IPS-20b (cell line): ENCODE measurements around the gene PDIA6.

Source experiments
- H3K27ac ChIP-seq: one replicate; pipeline ENCODE4 v1.5.1; 2013; ENCODE audit warnings: low read length
- H3K27me3 ChIP-seq: 2 replicates; pipeline ENCODE4 v1.6.1; 2013; ENCODE audit warnings: mild to moderate bottlenecking, low read length, inconsistent platforms; ENCODE audit not compliant: insufficient read depth
- H3K36me3 ChIP-seq: 2 replicates; pipeline ENCODE4 v1.6.1; 2013; ENCODE audit warnings: low read depth, mild to moderate bottlenecking, inconsistent platforms, low read length, moderate library complexity; ENCODE audit not compliant: insufficient read depth
- H3K4me1 ChIP-seq: 2 replicates; pipeline ENCODE4 v1.6.1; 2013; ENCODE audit warnings: mild to moderate bottlenecking, control low read depth, inconsistent platforms, low read length, moderate library complexity; ENCODE audit not compliant: insufficient read depth
- H3K4me3 ChIP-seq: 2 replicates; pipeline ENCODE4 v1.5.1; 2013; ENCODE audit warnings: mild to moderate bottlenecking, low read length, inconsistent platforms
- H3K9ac ChIP-seq: 2 replicates; pipeline ENCODE4 v1.6.1; 2013; ENCODE audit warnings: low read depth, mild to moderate bottlenecking, inconsistent platforms, low read length, moderate library complexity
- H3K9me3 ChIP-seq: 2 replicates; pipeline ENCODE4 v1.6.1; 2013; ENCODE audit warnings: mild to moderate bottlenecking, low read depth, low read length, inconsistent platforms; ENCODE audit not compliant: insufficient read depth

The PDIA6 gene

DNA sequence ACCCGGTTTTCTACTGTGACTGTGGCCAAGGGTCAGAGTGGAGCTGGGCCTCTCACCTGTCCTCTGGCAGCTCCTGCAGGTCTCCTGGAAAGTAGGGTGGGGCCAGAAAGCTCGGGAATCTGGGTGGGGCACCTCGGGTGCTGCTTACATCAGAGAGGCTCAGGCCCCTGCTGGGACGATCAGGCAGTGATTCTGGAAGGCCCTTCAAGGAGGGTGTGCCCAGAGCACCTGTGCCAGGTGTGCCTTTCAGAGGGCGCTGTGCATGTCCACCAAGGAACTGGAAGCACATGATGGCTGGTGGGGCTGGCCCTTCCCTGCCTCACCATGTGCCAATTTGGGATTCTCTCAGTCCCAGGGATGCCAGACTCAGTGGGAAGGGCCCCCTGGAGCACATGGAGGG is 47.1 kb downstream of the PDIA6 start:
- no peak overlapping the region for H3K4me3 ChIP-seq
- H3K9me3 ChIP-seq: no peaks in the 10 kb centered on the region
- no peaks in the 10 kb centered on the region for H3K4me1 ChIP-seq
- no peak overlapping the region for H3K9ac ChIP-seq
- H3K27ac ChIP-seq: no peak overlapping the region
- no peaks in the 10 kb centered on the region for H3K27me3 ChIP-seq
- no peaks in the 10 kb centered on the region for H3K36me3 ChIP-seq

DNA sequence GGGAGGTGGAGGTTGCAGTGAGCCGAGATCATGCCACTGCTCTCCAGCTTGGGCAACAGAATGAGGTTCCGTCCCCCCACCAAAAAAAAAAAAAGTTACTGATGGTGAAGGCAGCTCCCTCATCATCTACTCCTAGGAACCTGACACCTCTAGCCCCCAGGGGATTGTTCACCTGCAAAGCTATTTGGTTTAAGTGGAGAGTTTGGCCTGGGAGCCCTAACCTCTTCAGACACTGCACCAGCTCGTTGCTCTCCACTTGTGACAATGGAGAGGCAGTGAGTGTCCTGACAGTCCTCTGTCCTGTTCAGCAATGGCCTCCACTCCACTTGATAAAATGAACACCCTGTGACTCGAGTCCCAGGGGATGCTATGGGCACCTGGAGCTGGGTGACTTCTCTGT is 47.7 kb downstream of the PDIA6 start:
- no peaks in the 10 kb centered on the region for H3K9me3 ChIP-seq
- H3K4me1 ChIP-seq: no peaks in the 10 kb centered on the region
- no peaks in the 10 kb centered on the region for H3K27me3 ChIP-seq
- H3K27ac ChIP-seq: no peak overlapping the region
- no peaks in the 10 kb centered on the region for H3K36me3 ChIP-seq
- H3K4me3 ChIP-seq: no peak overlapping the region
- H3K9ac ChIP-seq: no peak overlapping the region

DNA sequence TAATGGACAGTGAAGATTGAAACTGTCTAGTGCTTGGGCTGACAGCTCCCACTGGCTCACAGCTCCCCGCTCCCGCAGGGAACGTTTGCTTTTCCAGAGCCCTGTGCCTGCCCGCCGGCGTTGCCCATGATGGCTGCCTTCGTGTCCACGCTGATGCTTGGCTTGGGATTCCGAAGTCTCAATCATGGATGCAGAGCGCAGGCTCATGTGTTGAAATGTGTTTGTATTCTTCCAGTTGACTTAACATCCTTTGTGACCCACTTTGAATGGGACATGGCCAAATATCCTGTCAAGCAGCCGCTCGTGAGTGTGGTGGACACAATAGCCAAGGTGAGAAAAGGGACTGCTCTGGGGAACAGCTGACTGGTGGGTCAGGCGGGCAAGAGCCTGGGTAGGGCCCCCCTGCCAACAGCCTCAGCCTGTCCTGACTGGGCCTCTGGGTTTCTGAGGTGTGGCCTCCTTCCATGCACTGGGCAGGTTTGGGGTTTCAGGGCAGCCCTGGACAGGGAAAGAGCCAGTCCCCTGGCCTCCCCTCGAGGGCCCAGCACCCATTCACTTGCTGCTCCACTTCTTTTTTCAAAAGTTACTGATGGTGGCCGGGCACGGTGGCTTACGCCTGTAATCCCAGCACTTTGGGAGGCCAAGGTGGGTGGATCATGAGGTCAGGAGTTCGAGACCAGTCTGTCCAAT is 48.3 kb downstream of the PDIA6 start:
- no peak overlapping the region for H3K9ac ChIP-seq
- no peaks in the 10 kb centered on the region for H3K9me3 ChIP-seq
- H3K4me3 ChIP-seq: no peak overlapping the region
- no peaks in the 10 kb centered on the region for H3K36me3 ChIP-seq
- no peak overlapping the region for H3K27ac ChIP-seq
- H3K4me1 ChIP-seq: no peaks in the 10 kb centered on the region
- no peaks in the 10 kb centered on the region for H3K27me3 ChIP-seq

DNA sequence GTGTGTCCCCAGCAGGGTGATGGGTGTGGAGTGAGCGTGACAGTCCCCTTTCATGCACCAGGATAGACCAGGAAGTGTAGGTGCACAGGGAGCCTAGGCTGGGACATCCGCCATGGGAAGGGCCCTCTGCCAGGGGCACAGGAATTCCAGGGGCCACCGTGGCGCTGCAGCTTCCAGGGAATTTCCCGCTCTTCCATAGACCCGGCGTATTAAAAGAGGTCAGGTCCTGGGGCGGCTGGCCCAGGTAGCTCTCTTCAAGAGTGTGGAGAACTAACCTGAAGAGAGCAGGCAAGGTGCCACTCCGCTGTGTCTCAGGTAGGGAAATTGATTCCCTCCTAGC is 49.2 kb downstream of the PDIA6 start:
- Histone ChIP-seq H3K4me3 (no peak overlapping the region), H3K9ac (no peak overlapping the region), H3K9me3 (no peaks in the 10 kb centered on the region), H3K4me1 (no peaks in the 10 kb centered on the region), H3K27me3 (no peaks in the 10 kb centered on the region), H3K27ac (no peak overlapping the region), H3K36me3 (no peaks in the 10 kb centered on the region)

DNA sequence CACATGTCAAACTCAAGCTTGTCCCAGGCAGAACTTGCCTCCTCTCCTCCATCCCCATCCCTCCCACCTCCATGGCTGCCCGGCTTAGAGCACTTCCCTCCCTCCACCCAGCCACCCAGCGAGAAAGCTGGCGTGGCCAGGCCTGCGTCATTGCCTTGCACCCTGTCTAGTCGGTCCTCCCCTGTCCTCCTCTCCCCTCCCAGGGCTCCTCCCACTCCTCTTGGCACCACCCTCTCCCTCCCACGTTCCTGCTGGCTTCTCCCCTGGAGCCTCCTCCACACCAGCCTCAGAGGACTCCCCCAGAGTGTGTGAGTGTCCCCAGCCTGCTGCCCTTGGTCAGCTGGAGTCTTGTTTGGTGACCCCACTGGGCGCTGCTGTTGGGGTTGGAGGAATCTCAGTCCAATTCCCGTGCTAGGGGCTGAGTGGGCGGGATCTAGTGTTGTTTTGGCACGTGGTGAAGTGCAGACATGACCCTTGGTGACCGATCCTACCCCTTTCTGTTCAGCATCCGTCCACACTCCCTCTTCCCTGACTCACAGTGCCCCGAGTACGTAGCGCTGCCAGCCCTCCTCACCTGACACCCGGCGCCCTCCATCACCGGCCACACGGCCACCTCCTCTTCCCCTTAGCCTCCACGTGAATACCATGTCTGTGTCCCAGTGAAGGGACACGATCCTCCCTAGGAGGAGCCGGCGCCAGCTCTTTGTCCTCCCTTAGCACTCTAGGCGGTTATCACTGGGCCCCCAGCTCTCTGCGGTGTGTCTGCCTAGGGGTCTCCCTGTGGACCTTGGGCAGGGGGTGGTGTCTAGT is 49.7 kb downstream of the PDIA6 start:
- Histone ChIP-seq H3K27ac (no peak overlapping the region), H3K4me1 (no peaks in the 10 kb centered on the region), H3K4me3 (no peak overlapping the region), H3K9ac (no peak overlapping the region), H3K27me3 (no peaks in the 10 kb centered on the region), H3K36me3 (no peaks in the 10 kb centered on the region), H3K9me3 (no peaks in the 10 kb centered on the region)

DNA sequence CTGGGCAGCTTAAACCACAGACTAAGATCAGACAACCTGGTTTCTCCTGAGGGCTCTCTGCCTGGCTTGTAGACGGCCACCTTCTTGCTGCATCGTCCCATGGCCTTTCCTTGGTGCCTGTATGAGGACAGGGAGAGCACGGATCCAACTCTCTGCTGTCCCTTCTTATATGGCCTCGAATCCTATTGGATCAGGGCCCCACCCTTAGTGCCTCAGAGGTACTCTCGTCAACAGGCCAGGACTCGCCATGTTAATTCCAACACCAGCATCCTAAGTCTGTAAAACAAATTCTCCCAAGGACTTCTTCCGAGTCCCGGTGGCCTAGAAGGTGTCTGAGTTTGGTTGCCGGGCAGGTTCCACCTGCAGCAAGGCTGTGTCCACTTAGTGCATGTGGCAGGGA is 51.0 kb downstream of the PDIA6 start:
- no peaks in the 10 kb centered on the region for H3K4me1 ChIP-seq
- H3K27me3 ChIP-seq: no peaks in the 10 kb centered on the region
- H3K9me3 ChIP-seq: no peaks in the 10 kb centered on the region
- H3K27ac ChIP-seq: no peak overlapping the region
- no peaks in the 10 kb centered on the region for H3K36me3 ChIP-seq
- H3K9ac ChIP-seq: no peak overlapping the region
- H3K4me3 ChIP-seq: no peak overlapping the region

DNA sequence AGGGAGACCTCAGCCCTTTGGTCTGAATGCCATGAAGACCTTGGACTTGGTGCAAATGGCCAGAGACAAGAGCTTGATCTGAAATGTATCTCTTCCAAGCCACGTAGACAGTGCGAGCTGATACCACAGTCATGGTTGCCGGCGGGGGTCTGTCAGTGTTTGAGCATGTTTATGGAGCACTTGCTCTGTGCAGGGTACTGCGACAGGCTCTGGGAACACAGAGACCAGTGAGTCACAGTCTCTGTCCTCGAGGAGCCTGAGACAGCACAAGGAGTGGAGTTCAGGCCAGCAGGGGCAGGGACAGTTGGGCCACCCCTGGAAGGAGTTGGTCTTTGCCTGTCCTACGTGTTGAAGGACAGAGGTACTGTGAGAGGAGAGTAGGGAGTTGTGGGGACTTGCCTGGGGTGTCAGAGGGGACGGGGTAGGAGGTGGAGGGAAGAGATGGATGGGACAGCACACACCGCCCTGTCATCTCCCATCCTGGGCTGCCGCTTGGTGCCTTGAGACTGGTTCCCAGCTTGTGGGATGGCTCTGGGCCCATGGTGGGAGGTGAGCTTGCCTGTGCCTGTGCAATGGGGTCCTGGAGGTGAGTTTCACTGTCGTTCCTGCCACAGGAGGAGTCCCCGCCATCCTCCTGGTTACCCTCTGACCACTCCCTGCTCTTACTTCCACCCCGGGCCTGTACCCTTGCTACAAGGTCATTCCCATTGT is 51.6 kb downstream of the PDIA6 start:
- Histone ChIP-seq H3K4me1 (no peaks in the 10 kb centered on the region), H3K4me3 (no peak overlapping the region), H3K27ac (no peak overlapping the region), H3K9me3 (no peaks in the 10 kb centered on the region), H3K27me3 (no peaks in the 10 kb centered on the region), H3K9ac (no peak overlapping the region), H3K36me3 (no peaks in the 10 kb centered on the region)

DNA sequence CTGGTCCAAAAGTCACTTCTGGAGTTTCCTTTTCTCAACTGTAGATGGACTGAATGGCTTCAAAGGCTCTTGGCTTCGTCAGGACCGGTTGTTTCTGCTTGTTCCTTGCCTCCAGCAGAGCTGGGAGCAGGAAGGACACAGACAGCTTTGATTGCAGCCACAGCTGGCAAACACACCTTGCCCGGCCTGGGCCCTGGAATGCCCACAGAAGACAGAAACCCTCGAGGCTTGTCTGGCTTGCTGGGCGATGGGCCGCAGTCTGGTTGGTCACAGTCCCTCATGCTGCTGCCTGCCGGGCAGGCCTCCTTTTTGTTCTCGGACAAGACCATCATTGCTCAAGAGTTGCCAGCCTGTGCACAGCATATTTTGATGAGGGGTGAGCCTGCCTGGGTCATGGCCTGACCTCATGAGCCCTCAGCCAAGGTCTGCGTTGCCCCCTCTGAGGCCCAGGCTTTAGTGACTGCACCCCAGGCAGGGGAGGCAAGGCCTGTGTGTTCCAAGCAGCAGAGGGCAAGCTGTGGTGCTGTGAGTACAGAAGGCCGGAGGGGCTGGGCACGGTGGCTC is 53.4 kb downstream of the PDIA6 start:
- H3K27me3 ChIP-seq: no peaks in the 10 kb centered on the region
- H3K4me3 ChIP-seq: no peak overlapping the region
- no peaks in the 10 kb centered on the region for H3K4me1 ChIP-seq
- no peak overlapping the region; the same call in 1 of the 2 replicates for H3K9ac ChIP-seq
- H3K9me3 ChIP-seq: no peaks in the 10 kb centered on the region
- no peak overlapping the region for H3K27ac ChIP-seq
- no peaks in the 10 kb centered on the region for H3K36me3 ChIP-seq

DNA sequence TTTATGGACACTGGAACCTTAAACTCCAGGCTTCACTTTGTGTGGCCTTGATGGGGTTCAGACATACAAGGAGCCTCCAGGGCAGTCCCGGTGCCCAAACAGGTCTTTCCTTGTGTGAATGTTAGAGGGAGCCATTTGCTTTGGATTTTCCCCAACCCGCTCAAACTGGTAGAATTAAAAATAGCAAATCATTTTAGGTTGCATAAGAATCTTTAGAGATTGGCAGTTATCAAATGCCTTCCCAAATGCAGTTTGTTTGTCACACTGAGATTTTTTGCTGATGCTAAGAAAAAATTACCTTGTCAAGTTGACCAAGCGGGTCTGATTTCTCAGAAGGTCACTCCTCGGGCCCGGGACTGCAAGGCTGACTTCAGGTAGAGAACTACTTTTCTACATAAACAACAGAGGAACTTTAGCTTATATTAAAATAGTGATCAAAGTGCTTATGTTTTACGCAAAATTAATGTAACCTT is 54.7 kb downstream of the PDIA6 start:
- Histone ChIP-seq H3K27me3 (no peaks in the 10 kb centered on the region), H3K9me3 (no peaks in the 10 kb centered on the region), H3K36me3 (no peaks in the 10 kb centered on the region), H3K4me1 (no peaks in the 10 kb centered on the region), H3K9ac (no peak overlapping the region), H3K4me3 (no peak overlapping the region), H3K27ac (no peak overlapping the region)

DNA sequence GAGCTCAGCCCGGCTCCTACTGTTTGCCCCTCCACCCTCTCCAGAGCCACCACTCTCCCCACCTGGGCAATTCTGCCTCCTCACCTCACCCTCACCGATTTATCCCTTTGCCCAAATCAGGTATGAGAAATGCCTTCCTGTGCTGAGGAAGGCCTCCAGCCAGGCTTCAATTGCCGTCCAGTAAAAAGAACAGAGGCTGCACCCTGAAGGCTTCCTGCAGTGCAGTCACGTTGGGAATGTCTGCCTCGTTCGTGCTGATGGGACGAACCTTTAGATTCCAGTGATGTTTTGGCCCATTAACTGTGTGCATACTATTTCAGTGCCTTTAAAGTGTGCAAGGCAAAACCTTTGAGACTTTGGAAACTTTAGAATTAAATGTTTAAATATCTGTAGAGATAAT is 57.0 kb downstream of the PDIA6 start:
- H3K27me3 ChIP-seq: no peaks in the 10 kb centered on the region
- no peaks in the 10 kb centered on the region for H3K9me3 ChIP-seq
- no peaks in the 10 kb centered on the region for H3K36me3 ChIP-seq
- no peak overlapping the region for H3K9ac ChIP-seq
- H3K4me3 ChIP-seq: no peak overlapping the region
- no peaks in the 10 kb centered on the region for H3K4me1 ChIP-seq
- no peak overlapping the region for H3K27ac ChIP-seq

DNA sequence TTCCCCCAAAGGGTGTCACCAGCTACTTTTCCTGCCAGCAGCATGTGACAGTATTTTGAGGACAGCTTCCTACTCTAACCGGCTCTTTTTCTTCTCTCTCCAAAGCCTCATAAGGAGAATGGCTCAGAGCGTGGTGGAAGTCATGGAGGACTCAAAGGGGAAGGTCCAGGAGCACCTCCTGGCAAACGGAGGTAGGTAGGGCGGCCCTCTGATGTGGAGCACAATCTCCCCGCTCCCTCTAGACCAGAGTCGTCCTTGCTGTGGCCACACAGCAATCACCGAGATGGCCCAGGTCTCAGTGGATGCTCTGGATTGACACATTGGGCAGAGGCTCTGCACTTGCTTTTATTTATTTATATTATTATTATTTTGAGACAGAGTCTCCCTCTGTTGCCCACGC is 58.7 kb downstream of the PDIA6 start:
- H3K4me3 ChIP-seq: no peak overlapping the region
- H3K36me3 ChIP-seq: no peaks in the 10 kb centered on the region
- no peaks in the 10 kb centered on the region for H3K27me3 ChIP-seq
- no peaks in the 10 kb centered on the region for H3K4me1 ChIP-seq
- H3K9ac ChIP-seq: no peak overlapping the region
- no peaks in the 10 kb centered on the region for H3K9me3 ChIP-seq
- no peak overlapping the region for H3K27ac ChIP-seq
